H1 (cell line): ENCODE results near the gene GIMAP2. TPM values are rescaled to one million over a fixed set of nuclear protein-coding genes. Genes with fewer than 3 reads are reported as not detected.

ENCODE experiments used
- CTCF ChIA-PET: fragments of 300-600 bp; sonication (Branson Sonifier 250); formaldehyde crosslinking; loops from one replicate; lab custom pipeline; 2021; ENCODE audit not compliant: partially characterized antibody; lab: Charles Lee
- POLR2A ChIA-PET: fragments of 300-600 bp; sonication (Branson Sonifier 250); formaldehyde crosslinking; loops from one replicate; lab custom pipeline; 2021; ENCODE audit warnings: inconsistent platforms; ENCODE audit not compliant: partially characterized antibody; lab: Charles Lee
- DNase-seq, 2 experiments: peaks; one replicate each; pipeline versions ENCODE4 v3.0.0 to v3.0.0-alpha.2; 2010 to 2022; ENCODE audit warnings: low spot score in 2 of 2, low read depth in 1 of 2, mixed read lengths in 1 of 2
- FAIRE-seq: peaks from 2 replicates; lab custom pipeline; 2011; peaks lifted over from hg19 to GRCh38; lab: Jason Lieb, UNC
- H2AFZ ChIP-seq: 2 replicates; pipeline ENCODE4 v1.8.1; 2012; ENCODE audit warnings: low read length, inconsistent platforms
- H2AK5ac ChIP-seq: 2 replicates; pipeline ENCODE4 v1.6.1; 2013; ENCODE audit warnings: low read depth, low read length
- H2BK120ac ChIP-seq: replicated peaks from 2 replicates; pipeline ENCODE3; 2013; ENCODE audit warnings: low read depth, low read length, inconsistent platforms
- H2BK12ac ChIP-seq: 2 replicates; pipeline ENCODE4 v1.6.1; 2013; ENCODE audit warnings: low read depth, low read length
- H2BK15ac ChIP-seq: 2 replicates; pipeline ENCODE4 v1.6.1; 2013; ENCODE audit warnings: low read length
- H2BK20ac ChIP-seq: 2 replicates; pipeline ENCODE4 v1.6.1; 2013; ENCODE audit warnings: low read length
- H2BK5ac ChIP-seq: 2 replicates; pipeline ENCODE4 v1.6.1; 2013; ENCODE audit warnings: low read depth, low read length
- H3K14ac ChIP-seq: 2 replicates; pipeline ENCODE4 v1.6.1; 2013; ENCODE audit warnings: inconsistent platforms; ENCODE audit not compliant: insufficient read length
- H3K18ac ChIP-seq: 2 replicates; pipeline ENCODE4 v1.6.1; 2013; ENCODE audit warnings: low read length; ENCODE audit errors: extremely low read depth
- H3K23ac ChIP-seq: 2 replicates; pipeline ENCODE4 v1.6.1; 2013; ENCODE audit warnings: inconsistent platforms; ENCODE audit not compliant: insufficient read length
- H3K23me2 ChIP-seq: 2 replicates; pipeline ENCODE4 v1.6.1; 2013; ENCODE audit warnings: low read depth, low read length
- H3K27ac ChIP-seq: 2 replicates; pipeline ENCODE4 v1.6.1; 2011; ENCODE audit warnings: low read depth, low read length, inconsistent platforms
- H3K27me3 ChIP-seq, 4 experiments: replicated peaks in 1 of 4; 1 replicate in 1 of 4; 2 replicates in 3 of 4; pipeline versions ENCODE4 v1.6.1 to v1.8.1; 2011 to 2013; ENCODE audit warnings: low read length in 3 of 4, mild to moderate bottlenecking in 3 of 4, inconsistent platforms in 2 of 4, mixed read lengths in 2 of 4, moderate library complexity in 1 of 4; ENCODE audit not compliant: control insufficient read depth in 3 of 4, insufficient read depth in 3 of 4; ENCODE audit errors: extremely low read depth in 1 of 4
- H3K36me3 ChIP-seq, 4 experiments: 2 replicates each; pipeline versions ENCODE4 v1.6.1 to v1.8.1; 2011 to 2013; ENCODE audit warnings: mild to moderate bottlenecking in 4 of 4, low read length in 3 of 4, moderate library complexity in 2 of 4, control low read depth in 1 of 4, inconsistent platforms in 1 of 4; ENCODE audit not compliant: insufficient read depth in 4 of 4, control insufficient read depth in 2 of 4
- H3K4ac ChIP-seq: replicated peaks from 2 replicates; pipeline ENCODE3; 2013; ENCODE audit warnings: low read length, low read depth, mixed read lengths, inconsistent platforms; ENCODE audit not compliant: insufficient read length
- H3K4me1 ChIP-seq, 4 experiments: replicated peaks in 1 of 4; 1 replicate in 1 of 4; 2 replicates in 3 of 4; pipeline versions ENCODE4 v1.6.1 to v1.8.1; 2011 to 2013; ENCODE audit warnings: low read length in 3 of 4, inconsistent platforms in 2 of 4, mixed read lengths in 1 of 4; ENCODE audit not compliant: insufficient read depth in 4 of 4, control insufficient read depth in 3 of 4
- H3K4me2 ChIP-seq, 2 experiments: 2 replicates each; pipeline versions ENCODE4 v1.6.1 to v1.8.1; 2011 to 2013; ENCODE audit warnings: low read depth in 2 of 2, low read length in 2 of 2, control low read depth in 1 of 2, inconsistent platforms in 1 of 2, mild to moderate bottlenecking in 1 of 2; ENCODE audit not compliant: insufficient read depth in 1 of 2
- H3K4me3 ChIP-seq, 4 experiments: fragments of 200-600, 300-600 bp in 1 of 4; sonication (generic), shearing (Covaris generic), sonication (Bioruptor Twin) in 1 of 4; 2 replicates each; pipeline versions ENCODE4 v1.5.1 to v1.8.1; 2011 to 2016; ENCODE audit warnings: low read length in 4 of 4, low read depth in 3 of 4, control low read depth in 2 of 4, inconsistent platforms in 2 of 4, mild to moderate bottlenecking in 2 of 4, mixed read lengths in 1 of 4, moderate library complexity in 1 of 4; ENCODE audit not compliant: insufficient read depth in 2 of 4; ENCODE audit errors: extremely low read depth in 1 of 4
- H3K56ac ChIP-seq: replicated peaks from 2 replicates; pipeline ENCODE3; 2013; ENCODE audit warnings: low read depth, mild to moderate bottlenecking, mixed read lengths, low read length, inconsistent platforms; ENCODE audit not compliant: insufficient read length
- H3K79me1 ChIP-seq: 2 replicates; pipeline ENCODE4 v1.6.1; 2013; ENCODE audit warnings: low read depth, low read length, control low read depth
- H3K79me2 ChIP-seq, 2 experiments: 2 replicates each; pipeline versions ENCODE4 v1.6.1 to v1.8.1; 2012 to 2013; ENCODE audit warnings: low read length in 2 of 2, mild to moderate bottlenecking in 2 of 2, inconsistent platforms in 1 of 2; ENCODE audit not compliant: insufficient read depth in 2 of 2, control insufficient read depth in 1 of 2
- H3K9ac ChIP-seq, 4 experiments: replicated peaks in 1 of 4; 1 replicate in 1 of 4; 2 replicates in 3 of 4; pipeline versions ENCODE4 v1.6.1 to v1.8.1; 2011 to 2013; ENCODE audit warnings: low read depth in 3 of 4, low read length in 3 of 4, control low read depth in 2 of 4, mild to moderate bottlenecking in 2 of 4, moderate library complexity in 2 of 4, inconsistent platforms in 1 of 4; ENCODE audit errors: extremely low read depth in 1 of 4
- H3K9me3 ChIP-seq, 2 experiments: 2 replicates each; pipeline versions ENCODE4 v1.6.1 to v1.8.1; 2012 to 2013; ENCODE audit warnings: mild to moderate bottlenecking in 2 of 2, moderate library complexity in 2 of 2, control low read depth in 1 of 2, inconsistent platforms in 1 of 2, low read depth in 1 of 2, low read length in 1 of 2, mixed read lengths in 1 of 2; ENCODE audit not compliant: insufficient read depth in 2 of 2
- H4K20me1 ChIP-seq, 2 experiments: replicated peaks in 1 of 2; 2 replicates each; pipeline versions ENCODE3 to v1.8.1; 2011 to 2013; ENCODE audit warnings: inconsistent platforms in 2 of 2, low read length in 2 of 2, mild to moderate bottlenecking in 1 of 2; ENCODE audit not compliant: insufficient read depth in 2 of 2, control insufficient read depth in 1 of 2
- H4K5ac ChIP-seq: 2 replicates; pipeline ENCODE4 v1.6.1; 2013; ENCODE audit warnings: low read length, low read depth, mixed read lengths, inconsistent platforms; ENCODE audit not compliant: insufficient read length
- H4K8ac ChIP-seq: 2 replicates; pipeline ENCODE4 v1.8.0; 2013; ENCODE audit warnings: mild to moderate bottlenecking, moderate library complexity, low read length, inconsistent platforms; ENCODE audit not compliant: insufficient read depth; ENCODE audit errors: extremely low read depth
- H4K91ac ChIP-seq: replicated peaks from 2 replicates; pipeline ENCODE3; 2013; ENCODE audit warnings: low read length, mixed read lengths, inconsistent platforms; ENCODE audit not compliant: insufficient read length
- BACH1 ChIP-seq: IDR thresholded peaks from 2 replicates; pipeline ENCODE4 v1.6.1; 2012; ENCODE audit warnings: low read length, improper control_type of control experiment
- BRCA1 ChIP-seq: IDR thresholded peaks from 2 replicates; pipeline ENCODE4 v1.6.1; 2012; ENCODE audit warnings: low read depth, low read length, improper control_type of control experiment
- CREB1 ChIP-seq: IDR thresholded peaks from 2 replicates; pipeline ENCODE4 v1.6.1; 2012; ENCODE audit warnings: inconsistent platforms
- FOSL1 ChIP-seq: IDR thresholded peaks from 2 replicates; pipeline ENCODE4 v1.6.1; 2011; ENCODE audit warnings: mild to moderate bottlenecking, low read depth, low read length, moderate library complexity; ENCODE audit not compliant: insufficient read depth
- RAD21 ChIP-seq, 2 experiments: IDR thresholded peaks in 1 of 2; conservative IDR thresholded peaks in 1 of 2; 2 replicates each; pipeline ENCODE4 v1.6.1; 2011; ENCODE audit warnings: low read depth in 2 of 2, low read length in 2 of 2, improper control_type of control experiment in 1 of 2, inconsistent platforms in 1 of 2, mild to moderate bottlenecking in 1 of 2, moderate library complexity in 1 of 2
- SAP30 ChIP-seq: fragments of 300-600 bp; sonication (generic); IDR thresholded peaks from 2 replicates; pipeline ENCODE4 v1.7.1; 2012; ENCODE audit warnings: low read length, moderate library complexity, mild to moderate bottlenecking, inconsistent platforms; ENCODE audit not compliant: insufficient read depth, insufficient replicate concordance
- SIN3A ChIP-seq, 2 experiments: IDR thresholded peaks in 1 of 2; conservative IDR thresholded peaks in 1 of 2; 2 replicates each; pipeline ENCODE4 v1.6.1; 2011 to 2012; ENCODE audit warnings: low read length in 2 of 2, improper control_type of control experiment in 1 of 2, low read depth in 1 of 2, mild to moderate bottlenecking in 1 of 2
- polyA plus RNA-seq, 7 experiments: library from polyadenylated mRNA; depleted of rRNA in 3 of 7; stranded (reverse) in 5 of 7; unstranded in 2 of 7; fragments of >200 nt in 5 of 7; fragments of 200-250 nt in 2 of 7; gene quantifications; 1 replicate in 5 of 7; 2 replicates in 1 of 7; 4 replicates in 1 of 7; pipeline versions ENCODE4 v1.2.1 to v1.2.3, GENCODE V29; 2011 to 2013; ENCODE audit warnings: missing spikeins in 2 of 7, mixed read lengths in 2 of 7
- total RNA-seq: library from RNA; stranded (reverse); fragmentation: NEBNext Ultra II Directional; extraction: Animal tissue kit (Norgen Biotek cat#: 25700); gene quantifications from 2 replicates; pipeline ENCODE4 v1.2.1, GENCODE V29; 2021
- TF ChIP-seq, protein P1 (sequence below), 3 experiments: IDR thresholded peaks; 1 replicate in 2 of 3; 2 replicates in 1 of 3; pipeline versions ENCODE4 v1.5.1 to v1.6.1; 2011; ENCODE audit warnings: low read length in 3 of 3, mild to moderate bottlenecking in 3 of 3, inconsistent platforms in 2 of 3, low read depth in 1 of 3, moderate library complexity in 1 of 3; ENCODE audit not compliant: insufficient read depth in 1 of 3; ENCODE audit errors: control extremely low read depth in 1 of 3
- TF ChIP-seq, protein P2 (sequence below): IDR thresholded peaks from 2 replicates; pipeline ENCODE4 v1.6.1; 2012; ENCODE audit warnings: inconsistent platforms

Gene GIMAP2
- total and polyA plus RNA-seq, 2 of the 8 experiments (the other 6 are each of a cell fraction or from before 2014, with no cell fraction given), result not detected

DNA sequence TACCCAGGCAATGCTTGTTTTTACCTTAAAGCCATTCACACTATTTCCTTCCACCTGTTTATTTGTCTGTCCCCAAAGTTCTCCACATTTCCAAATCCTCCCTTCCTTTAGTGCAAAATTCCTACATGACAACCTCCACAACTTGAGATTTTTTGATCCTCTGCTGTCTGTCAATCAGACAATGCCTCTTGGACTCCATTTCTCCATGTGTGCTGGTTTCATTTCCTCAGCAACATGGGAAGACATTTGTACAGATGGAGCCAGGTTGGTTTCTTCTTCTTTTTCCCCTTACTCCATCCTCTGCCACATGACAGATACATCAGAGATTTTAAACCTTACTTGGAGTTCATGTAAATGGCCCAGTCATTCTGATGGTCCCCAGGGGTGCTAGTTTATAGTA is 19.1 kb upstream of the GIMAP2 start:
- H2BK12ac ChIP-seq, result no peak overlapping the region
- no peak overlapping the region for H3K23ac ChIP-seq
- no peak overlapping the region for H3K14ac ChIP-seq
- H2AK5ac ChIP-seq, result no peak overlapping the region
- no peak overlapping the region for H3K18ac ChIP-seq
- H3K4ac ChIP-seq, result no peak overlapping the region
- no peaks in the 10 kb centered on the region for H3K79me2 ChIP-seq
- no peak overlapping the region for H2BK15ac ChIP-seq
- no peak overlapping the region for H4K8ac ChIP-seq
- H3K4me3 ChIP-seq, result no peak overlapping the region
- H3K27me3 ChIP-seq, result peaks cover 0 to 2% (median 0%) of the 10 kb centered on the region in 4 experiments; a peak in 1 of 7 replicates
- no peak overlapping the region for H2BK20ac ChIP-seq
- H2BK120ac ChIP-seq, result no peak overlapping the region
- no peak overlapping the region for H2AFZ ChIP-seq
- no peak overlapping the region for H3K27ac ChIP-seq
- FAIRE-seq (no peak), DNase-seq (no peak)
- H4K5ac ChIP-seq, result no peak overlapping the region
- no peak overlapping the region for H2BK5ac ChIP-seq
- H3K9me3 ChIP-seq, result peaks cover 0 to 3% of the 10 kb centered on the region in 2 experiments; a peak in 1 of 4 replicates
- no peak overlapping the region for H4K91ac ChIP-seq
- H4K20me1 ChIP-seq, result no peaks in the 10 kb centered on the region
- TF ChIP-seq, protein P1, sequence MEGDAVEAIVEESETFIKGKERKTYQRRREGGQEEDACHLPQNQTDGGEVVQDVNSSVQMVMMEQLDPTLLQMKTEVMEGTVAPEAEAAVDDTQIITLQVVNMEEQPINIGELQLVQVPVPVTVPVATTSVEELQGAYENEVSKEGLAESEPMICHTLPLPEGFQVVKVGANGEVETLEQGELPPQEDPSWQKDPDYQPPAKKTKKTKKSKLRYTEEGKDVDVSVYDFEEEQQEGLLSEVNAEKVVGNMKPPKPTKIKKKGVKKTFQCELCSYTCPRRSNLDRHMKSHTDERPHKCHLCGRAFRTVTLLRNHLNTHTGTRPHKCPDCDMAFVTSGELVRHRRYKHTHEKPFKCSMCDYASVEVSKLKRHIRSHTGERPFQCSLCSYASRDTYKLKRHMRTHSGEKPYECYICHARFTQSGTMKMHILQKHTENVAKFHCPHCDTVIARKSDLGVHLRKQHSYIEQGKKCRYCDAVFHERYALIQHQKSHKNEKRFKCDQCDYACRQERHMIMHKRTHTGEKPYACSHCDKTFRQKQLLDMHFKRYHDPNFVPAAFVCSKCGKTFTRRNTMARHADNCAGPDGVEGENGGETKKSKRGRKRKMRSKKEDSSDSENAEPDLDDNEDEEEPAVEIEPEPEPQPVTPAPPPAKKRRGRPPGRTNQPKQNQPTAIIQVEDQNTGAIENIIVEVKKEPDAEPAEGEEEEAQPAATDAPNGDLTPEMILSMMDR (IDR thresholded peaks at IDR 0.05; ENCODE audit: control extremely low read depth in 1 of 3, insufficient read depth in 1 of 3, low read depth in 1 of 3, low read length in 3 of 3), result no peak
- TF ChIP-seq CREB1 (no peak), SAP30 (no peak), BACH1 (no peak), BRCA1 (no peak), FOSL1 (no peak), SIN3A (conservative IDR thresholded peaks at IDR 0.05 in 1 of 2, IDR thresholded peaks at IDR 0.05 in 1 of 2; ENCODE audit: low read depth in 1 of 2, low read length in 2 of 2) (no peak), RAD21 (IDR thresholded peaks at IDR 0.05 in 1 of 2, conservative IDR thresholded peaks at IDR 0.05 in 1 of 2; ENCODE audit: low read depth in 2 of 2, low read length in 2 of 2) (no peak)
- TF ChIP-seq, protein P2, sequence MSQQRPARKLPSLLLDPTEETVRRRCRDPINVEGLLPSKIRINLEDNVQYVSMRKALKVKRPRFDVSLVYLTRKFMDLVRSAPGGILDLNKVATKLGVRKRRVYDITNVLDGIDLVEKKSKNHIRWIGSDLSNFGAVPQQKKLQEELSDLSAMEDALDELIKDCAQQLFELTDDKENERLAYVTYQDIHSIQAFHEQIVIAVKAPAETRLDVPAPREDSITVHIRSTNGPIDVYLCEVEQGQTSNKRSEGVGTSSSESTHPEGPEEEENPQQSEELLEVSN, result no peak
- ChIA-PET CTCF (interaction anchor here (0.8 kb wide), 1 partner anchor 25 kb away, joined by 4 read pairs; no protein-coding TSS in a partner anchor), POLR2A (no interaction called here)
- H3K4me2 ChIP-seq, result no peak overlapping the region
- no peak overlapping the region for H3K56ac ChIP-seq
- H3K23me2 ChIP-seq, result no peaks in the 10 kb centered on the region
- no peaks in the 10 kb centered on the region for H3K36me3 ChIP-seq
- H3K4me1 ChIP-seq, result no peaks in the 10 kb centered on the region
- H3K79me1 ChIP-seq, result no peaks in the 10 kb centered on the region
- H3K9ac ChIP-seq, result no peak overlapping the region
